ENCODE measurements around the gene IDI1.

DNA sequence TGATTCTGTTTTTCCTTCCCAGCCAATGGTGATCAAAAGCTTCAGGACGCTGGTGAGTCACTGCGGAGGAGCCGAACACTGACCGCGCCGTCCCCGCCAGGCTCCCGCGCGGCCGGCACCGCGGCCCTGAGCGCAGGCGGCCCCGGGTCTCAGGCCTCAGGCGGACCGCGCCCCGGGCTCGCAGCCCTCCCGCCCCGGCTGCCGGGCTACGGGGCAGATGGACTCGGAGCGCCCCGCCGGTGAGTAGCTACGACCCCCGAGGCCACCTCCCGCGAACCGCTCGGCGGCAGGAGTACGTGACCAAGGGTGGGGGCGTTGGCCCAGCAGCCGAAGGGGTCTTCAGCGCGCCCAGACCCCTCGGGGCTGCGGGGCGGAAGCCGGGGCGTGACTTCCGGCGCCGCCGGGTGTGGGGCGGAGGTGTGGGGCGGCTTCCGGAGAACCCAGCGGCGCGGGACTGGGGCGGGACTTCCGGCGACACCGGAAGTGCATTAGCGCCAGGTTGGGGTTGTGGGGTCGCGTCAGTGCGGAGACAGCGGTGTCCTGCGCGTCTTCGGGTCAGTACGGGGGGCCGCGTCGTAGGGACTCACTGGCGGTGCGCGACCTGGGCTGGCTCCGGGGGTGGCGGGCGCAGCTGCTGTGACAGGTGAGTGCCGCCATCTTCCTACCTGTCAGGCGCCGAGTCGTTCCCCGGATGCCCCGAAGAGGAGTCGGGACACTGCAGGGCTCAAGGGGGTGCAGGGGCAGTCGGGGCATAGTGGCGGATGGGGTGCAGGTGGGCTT is 7.6 kb upstream of the IDI1 start, which contains the start of gene WDR37:
- TF ChIP-seq, protein P1, sequence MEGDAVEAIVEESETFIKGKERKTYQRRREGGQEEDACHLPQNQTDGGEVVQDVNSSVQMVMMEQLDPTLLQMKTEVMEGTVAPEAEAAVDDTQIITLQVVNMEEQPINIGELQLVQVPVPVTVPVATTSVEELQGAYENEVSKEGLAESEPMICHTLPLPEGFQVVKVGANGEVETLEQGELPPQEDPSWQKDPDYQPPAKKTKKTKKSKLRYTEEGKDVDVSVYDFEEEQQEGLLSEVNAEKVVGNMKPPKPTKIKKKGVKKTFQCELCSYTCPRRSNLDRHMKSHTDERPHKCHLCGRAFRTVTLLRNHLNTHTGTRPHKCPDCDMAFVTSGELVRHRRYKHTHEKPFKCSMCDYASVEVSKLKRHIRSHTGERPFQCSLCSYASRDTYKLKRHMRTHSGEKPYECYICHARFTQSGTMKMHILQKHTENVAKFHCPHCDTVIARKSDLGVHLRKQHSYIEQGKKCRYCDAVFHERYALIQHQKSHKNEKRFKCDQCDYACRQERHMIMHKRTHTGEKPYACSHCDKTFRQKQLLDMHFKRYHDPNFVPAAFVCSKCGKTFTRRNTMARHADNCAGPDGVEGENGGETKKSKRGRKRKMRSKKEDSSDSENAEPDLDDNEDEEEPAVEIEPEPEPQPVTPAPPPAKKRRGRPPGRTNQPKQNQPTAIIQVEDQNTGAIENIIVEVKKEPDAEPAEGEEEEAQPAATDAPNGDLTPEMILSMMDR (IDR thresholded peaks at IDR 0.05): no peak
- no peak for TF ChIP-seq POLR2A (IDR thresholded peaks at IDR 0.05)
